HG02938 (cell line): ENCODE measurements around the gene DAB2IP.

Experiments
- ATAC-seq: cut with Tn5 transposase; IDR thresholded peaks from one replicate; pipeline ENCODE4 v1.9.1; 2021; ENCODE audit warnings: mild to moderate bottlenecking, moderate library complexity; ENCODE audit not compliant: unreplicated experiment

DAB2IP gene

GRCh38 chr9:121625590-121625989 lies 25.8 kb upstream of the DAB2IP start:
- no peak for ATAC-seq

- ATAC-seq = no peak
Measured at GRCh38 chr9:121626012-121626411, 25.4 kb upstream of the DAB2IP start.

GRCh38 chr9:121627427-121627826 lies 24.0 kb upstream of the DAB2IP start:
- no peak for ATAC-seq

- no peak for ATAC-seq
Measured at GRCh38 chr9:121628401-121628800, 23.0 kb upstream of the DAB2IP start.

DNA sequence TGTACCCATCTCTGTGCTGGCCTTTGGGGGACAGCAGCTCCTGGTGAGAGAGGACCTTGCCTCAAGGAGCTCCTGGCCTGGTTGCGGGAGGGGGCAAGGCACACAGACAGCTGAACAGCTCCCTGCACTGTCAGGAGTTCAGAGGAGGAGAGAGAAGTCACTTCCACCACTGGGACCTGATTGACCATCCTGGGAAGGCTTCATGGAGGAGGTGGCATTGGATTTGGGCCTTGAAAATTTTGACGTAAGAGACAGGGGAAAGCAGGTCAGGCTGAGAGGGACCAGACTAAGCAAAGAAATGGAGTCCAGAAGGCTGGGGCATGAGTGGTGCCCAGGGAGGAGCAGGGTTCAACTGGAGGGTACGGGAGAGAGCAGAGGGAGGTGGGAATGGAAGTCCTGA lies 20.3 kb upstream of the DAB2IP start:
- ATAC-seq = no peak

- ATAC-seq = no peak
Measured at GRCh38 chr9:121631978-121632418, 19.4 kb upstream of the DAB2IP start.

DNA sequence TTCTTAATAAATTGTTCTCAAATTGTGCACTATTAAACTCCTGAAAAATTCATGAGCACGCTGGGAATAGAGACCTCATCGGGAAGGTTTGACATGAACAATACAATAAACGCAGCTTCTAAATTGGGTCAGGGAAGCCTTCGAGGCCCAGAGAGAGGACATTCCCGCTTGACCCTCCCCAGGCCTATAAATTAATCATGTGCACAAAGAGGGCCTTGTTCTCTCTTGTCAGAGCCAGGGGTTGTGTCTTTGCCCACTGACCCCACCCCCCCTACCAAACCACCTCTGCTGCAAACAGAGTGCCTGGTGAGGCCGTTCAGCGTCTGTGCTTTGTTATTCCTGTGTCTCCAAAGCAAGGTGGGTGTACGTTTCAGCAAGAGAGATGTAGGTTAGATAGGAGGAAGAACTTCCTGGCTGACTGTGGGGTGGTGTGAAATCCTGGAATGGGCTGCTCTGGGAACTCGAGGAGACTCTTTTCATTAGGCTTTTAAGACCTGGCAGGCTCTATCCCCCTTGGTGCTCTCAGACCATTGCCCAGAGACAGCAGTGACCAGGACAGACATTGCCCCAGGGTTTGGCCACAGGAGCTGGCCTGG lies 18.2 kb upstream of the DAB2IP start:
- no peak for ATAC-seq

DNA sequence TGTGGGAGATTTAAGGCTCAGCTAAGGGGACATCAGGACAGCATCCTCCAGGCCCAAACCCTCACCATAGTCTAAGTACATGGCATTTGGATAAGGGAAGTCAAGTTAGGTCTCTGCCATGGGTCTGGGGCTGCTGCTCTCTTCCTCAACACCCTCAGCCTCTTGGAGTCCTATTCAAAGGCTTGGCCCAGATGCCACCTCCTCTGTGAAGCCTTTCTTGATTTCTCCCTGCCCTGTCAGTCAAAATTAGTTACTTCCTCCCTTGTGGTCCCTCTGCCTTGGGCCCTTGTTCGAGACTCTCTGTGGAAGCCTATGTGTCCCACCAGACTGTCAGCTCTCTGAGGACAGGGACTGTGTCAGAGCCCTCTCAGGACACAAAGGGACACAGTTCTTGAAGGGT lies 17.7 kb upstream of the DAB2IP start:
- no peak for ATAC-seq

DNA sequence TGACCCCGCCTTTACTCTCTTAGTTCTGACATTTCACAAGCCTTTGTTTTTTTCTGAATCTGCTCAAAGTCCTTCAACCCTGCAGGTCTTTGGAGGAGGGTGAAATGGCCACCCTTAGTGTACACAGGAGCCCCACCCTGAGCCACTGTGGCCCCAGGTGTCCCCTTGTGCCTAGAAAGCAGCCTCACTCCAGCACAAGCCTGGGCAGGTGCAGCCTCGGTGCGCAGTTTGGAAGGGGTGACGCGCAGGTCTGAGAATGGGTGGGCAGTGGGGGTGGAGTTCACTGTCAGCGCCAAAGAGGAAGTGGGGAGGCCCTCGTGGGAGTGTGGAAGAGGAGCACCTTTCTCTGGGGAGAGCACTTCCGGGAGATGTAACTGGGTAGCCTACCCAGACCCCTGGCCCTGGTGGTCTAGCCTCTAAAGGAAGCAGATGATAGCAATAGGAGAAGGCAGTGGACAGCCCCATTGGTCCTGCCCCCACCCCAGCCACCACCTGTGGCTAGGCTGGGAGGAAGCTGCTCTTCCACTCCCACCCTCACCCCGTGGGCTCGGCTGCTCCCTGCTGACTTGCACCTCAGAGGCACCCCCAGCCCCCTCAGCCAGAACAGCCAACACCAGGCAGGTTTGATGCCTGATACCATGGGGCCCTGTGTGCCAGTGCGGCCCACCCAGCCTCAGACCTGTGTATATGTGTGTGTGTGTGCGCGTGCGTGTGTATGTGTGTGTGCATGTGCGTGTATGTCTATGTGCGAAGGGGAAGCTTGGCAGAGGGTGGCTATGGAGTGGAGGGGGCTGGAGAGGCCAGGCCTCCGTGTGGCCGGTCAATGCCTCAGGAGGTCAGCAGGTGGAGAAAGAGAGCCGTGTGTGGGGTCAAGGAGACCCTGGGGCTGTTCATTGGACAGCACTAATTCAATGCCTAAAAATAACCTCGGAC lies 16.8 kb upstream of the DAB2IP start:
- ATAC-seq = no peak

GRCh38 chr9:121635300-121635876 lies 16.0 kb upstream of the DAB2IP start:
- no peak for ATAC-seq

GRCh38 chr9:121636341-121636865 lies 15.0 kb upstream of the DAB2IP start:
- no peak for ATAC-seq

DNA sequence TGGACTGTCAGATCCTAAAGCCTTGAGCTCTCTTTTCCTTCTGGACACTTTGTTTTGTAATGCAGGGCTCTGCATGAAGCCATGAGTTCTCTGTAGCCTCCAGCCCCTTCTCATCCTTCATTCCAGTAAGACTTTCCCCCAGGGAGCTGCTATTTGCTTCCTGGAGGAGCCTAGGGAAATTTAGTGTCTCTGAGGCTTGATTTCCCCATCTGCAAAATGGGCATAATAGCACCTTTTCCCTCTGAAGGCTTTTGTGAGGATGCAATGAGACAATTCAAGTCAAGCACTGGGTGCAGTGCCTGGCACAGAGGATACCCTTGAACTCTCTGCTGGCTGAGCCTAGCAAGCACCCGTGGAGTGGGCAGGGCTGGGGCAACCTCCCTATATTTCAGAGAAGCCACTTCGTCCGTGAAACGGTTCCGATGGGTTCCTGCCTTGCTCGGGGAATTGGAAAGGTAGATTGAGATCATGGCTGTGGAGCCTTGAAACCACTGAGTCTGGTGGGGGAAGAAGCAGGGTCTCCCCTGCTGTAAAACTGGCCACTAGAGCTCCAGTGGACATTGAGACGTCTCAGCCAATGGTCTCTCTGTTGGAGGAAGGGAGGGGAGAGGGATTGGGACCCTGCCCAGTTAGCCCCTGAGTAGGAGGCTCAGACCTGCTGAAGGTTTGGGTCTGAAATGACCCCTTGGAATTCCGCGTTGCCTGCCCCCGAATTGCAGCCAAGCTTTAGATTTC lies 14.3 kb upstream of the DAB2IP start:
- no peak for ATAC-seq

GRCh38 chr9:121637713-121638220 lies 13.7 kb upstream of the DAB2IP start:
- ATAC-seq = no peak

DNA sequence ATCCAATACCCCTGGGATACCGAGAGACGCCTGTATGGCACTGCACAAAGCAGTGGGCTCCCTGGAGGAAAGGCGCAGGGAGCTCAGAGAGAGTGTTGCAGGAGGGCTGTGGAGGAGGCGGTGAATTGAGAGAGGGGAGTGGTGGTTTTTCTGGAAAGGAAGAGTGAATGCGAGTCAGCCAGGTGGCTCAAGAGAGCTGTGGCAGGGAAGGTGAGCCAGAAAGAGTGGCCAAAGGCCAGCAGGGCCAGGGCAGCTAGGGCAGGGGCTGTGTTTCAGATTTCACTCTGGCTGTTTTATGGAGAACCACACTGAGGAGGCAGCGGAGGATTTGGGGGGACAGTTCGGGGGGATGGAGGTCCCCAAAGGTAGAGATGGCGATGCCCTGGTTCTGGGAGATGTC lies 13.0 kb upstream of the DAB2IP start:
- ATAC-seq = no peak

DNA sequence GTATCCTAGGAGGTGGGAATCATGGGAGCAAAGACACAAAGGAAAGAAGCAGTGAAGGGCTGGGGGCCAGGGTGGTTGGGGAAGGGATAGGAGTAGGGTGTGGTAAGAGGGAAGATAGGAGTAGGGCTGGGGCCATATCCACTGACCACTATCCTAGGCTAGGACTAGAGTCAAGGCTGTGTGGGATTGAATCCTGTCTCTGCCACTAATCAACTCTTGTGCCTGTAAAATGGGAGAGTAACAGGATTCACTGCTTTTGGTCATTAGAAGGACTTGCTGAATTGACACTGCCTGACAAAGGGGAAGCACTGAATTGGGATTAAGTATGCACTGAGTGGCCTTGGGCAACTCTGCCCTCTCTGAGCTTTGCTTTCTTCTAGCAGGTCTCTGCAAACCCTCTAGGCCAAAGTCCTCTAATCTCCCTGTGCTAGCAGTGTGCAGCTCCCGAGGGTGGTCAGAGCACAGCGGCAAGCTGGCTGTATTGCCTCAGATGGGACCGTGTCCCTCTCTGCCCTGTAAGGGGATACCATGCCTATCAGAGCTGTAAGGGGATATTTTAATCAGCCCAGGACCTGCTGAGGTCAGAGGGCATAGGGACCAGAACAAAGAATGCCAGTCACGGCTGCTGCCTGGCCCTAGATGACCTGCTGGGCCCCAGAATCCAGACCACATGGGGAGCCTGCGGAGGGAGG lies 12.4 kb upstream of the DAB2IP start:
- no peak for ATAC-seq

DNA sequence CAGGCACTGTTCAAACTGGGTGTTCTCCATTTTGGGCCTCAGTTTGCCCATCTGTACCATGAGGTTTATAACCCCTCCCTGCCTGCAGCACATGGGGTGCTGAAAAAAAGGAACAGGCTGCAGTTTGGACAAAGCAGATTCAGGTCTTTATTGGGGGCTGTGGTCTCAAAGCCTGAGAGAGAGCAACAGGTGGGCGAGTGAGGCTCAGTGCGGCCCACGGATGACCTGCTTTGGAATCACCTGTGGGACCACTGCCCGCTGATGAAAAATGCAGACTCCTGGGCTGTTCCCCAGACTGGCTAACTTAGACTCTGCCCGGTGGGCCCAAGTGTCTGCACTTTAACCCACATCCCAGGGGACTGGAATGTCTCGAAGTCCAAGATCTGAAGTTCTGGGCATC lies 11.8 kb upstream of the DAB2IP start:
- no peak for ATAC-seq

DNA sequence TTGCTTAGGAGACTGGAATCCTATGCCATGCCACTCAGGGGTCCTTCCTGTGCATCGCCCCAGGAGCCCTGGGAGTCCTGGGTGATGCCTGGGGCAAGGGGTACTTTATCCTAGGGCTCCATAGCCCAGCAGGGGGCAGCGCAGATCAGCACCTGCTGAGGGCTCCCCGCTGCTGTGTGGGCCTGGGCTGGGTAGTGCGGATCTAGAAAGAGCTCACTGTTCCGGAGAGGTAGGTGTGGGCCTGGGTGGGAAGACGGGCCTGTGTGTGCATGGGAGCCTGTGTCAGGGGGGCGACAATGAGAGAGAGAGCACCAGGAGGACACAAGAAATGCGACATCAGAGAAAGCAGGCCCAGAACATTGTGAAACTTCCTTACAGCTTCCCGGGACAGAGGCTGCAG lies 11.4 kb upstream of the DAB2IP start:
- no peak for ATAC-seq

GRCh38 chr9:121640491-121641223 lies 10.8 kb upstream of the DAB2IP start:
- no peak for ATAC-seq

DNA sequence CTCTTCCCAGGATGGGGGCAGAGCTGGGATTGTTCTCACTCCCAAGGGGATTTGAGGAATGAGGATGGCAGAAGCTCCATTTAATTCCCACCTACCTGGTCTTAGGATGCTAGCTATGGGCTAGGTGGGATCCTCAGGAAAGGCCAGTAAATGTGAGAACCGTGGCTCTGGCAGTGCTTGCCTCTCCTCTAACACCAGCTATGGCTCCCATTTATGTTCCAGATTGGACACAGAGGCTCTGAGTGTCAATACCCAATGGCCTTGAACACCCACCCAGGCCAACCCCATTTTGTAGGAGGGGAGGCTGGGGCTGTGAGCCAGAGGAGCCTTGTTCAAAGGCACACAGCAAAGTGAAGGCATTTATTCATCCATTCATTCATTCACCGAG lies 10.2 kb upstream of the DAB2IP start:
- ATAC-seq = no peak

DNA sequence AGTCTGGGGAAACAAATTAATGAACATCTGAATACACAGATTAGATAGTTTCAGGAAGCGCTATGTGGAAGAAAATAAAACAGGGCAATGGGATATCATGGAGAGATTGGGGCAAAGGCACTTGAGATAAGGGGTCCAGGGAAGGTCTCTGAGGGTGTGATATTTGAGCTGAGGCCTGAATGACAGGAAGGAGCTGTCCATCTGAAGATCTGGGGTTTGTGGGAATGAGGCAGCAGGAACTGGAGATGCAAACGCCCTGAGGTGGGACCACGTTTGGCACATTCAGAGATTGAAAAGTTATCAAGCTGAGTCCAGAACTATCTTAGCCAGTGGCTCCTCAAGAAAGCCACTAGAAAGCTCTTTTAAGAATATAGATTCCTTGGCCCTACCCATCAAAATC lies 8.7 kb upstream of the DAB2IP start:
- ATAC-seq = no peak
